ENCODE measurements around the gene NT5DC1.

DNA sequence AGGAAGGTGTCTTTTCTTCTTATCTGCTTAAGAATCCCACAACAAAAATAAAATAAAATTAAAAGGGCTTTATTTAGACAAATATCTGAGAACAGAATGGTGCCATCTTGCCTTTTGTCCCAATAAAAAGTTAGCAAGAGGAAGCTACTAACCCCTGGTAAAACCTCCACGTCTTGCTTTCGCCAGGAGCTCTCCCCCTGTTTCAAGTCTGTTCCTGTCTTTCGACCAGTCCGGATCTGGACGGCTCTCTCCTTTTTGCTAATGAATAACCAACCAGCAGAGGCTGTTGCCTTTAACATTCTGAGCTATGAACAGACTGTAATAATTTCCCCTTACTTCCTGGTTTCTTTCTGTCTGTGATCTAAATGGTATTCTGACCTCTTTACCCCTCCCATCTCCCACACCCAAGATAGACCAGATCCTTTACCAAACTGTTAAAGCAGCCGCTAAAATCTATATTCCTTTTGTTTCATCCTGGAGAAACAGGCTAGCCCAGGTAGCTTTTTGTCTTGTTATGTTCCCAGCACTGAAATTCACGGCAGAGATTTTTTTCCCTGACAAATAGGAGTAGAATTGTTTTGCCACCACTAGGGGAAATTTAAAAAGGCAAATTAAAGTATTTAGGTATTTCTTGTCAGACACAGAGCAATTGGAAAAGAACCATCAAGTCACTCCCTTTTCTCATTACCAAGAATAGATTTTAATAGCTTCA lies 39.9 kb upstream of the NT5DC1 start, which contains the start of gene FRK:
- TF ChIP-seq, protein P1, sequence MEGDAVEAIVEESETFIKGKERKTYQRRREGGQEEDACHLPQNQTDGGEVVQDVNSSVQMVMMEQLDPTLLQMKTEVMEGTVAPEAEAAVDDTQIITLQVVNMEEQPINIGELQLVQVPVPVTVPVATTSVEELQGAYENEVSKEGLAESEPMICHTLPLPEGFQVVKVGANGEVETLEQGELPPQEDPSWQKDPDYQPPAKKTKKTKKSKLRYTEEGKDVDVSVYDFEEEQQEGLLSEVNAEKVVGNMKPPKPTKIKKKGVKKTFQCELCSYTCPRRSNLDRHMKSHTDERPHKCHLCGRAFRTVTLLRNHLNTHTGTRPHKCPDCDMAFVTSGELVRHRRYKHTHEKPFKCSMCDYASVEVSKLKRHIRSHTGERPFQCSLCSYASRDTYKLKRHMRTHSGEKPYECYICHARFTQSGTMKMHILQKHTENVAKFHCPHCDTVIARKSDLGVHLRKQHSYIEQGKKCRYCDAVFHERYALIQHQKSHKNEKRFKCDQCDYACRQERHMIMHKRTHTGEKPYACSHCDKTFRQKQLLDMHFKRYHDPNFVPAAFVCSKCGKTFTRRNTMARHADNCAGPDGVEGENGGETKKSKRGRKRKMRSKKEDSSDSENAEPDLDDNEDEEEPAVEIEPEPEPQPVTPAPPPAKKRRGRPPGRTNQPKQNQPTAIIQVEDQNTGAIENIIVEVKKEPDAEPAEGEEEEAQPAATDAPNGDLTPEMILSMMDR (IDR thresholded peaks at IDR 0.05), result no peak
- TF ChIP-seq EZH2 (IDR thresholded peaks at IDR 0.05; ENCODE audit: borderline replicate concordance, insufficient read depth, low read depth, low read length, poor library complexity, severe bottlenecking), result no peak
